D721Med (cell line): ENCODE data around the gene GRK7.

ENCODE experiments used
- DNase-seq: peaks from one replicate; pipeline ENCODE4 v3.0.0; 2011; ENCODE audit warnings: low spot score; ENCODE audit not compliant: insufficient read length
- FAIRE-seq: peaks from 2 replicates; lab custom pipeline; 2011; peaks lifted over from hg19 to GRCh38; lab: Jason Lieb, UNC
- CTCF ChIP-seq: IDR thresholded peaks from 2 replicates; pipeline ENCODE4 v1.5.1; 2012; ENCODE audit warnings: mild to moderate bottlenecking, control low read depth; ENCODE audit not compliant: insufficient read depth; ENCODE audit errors: missing control alignments

The GRK7 gene

GRCh38 chr3:141725036-141725435 lies 38.2 kb upstream of the GRK7 start:
- FAIRE-seq (no peak), DNase-seq (no peak)
- TF ChIP-seq CTCF: no peak

GRCh38 chr3:141726483-141726882 lies 36.7 kb upstream of the GRK7 start:
- DNase-seq (no peak), FAIRE-seq (no peak)
- TF ChIP-seq CTCF: no peak

GRCh38 chr3:141728355-141728892 lies 34.8 kb upstream of the GRK7 start:
- DNase-seq (no peak), FAIRE-seq (no peak)
- TF ChIP-seq CTCF: no peak

DNA sequence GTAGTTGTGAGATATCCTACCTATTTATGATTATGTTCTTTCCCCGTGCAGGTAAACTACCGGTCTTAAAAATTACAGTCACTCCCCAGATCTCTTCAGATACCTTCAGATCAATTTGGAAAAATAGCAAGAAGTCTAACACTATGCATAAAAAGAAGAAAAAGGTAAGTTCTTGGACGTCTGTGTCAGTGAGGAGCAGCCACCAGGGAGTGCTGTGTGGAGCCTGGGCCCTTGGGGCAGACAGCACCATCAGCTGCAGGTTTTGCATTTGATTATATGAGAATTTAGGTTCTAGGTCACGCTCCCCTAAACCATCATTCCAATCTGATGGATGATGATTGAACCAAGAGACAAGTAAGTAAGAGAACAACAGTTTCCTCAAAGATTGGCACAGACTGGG lies 34.0 kb upstream of the GRK7 start:
- FAIRE-seq (no peak), DNase-seq (no peak)
- TF ChIP-seq CTCF: no peak

DNA sequence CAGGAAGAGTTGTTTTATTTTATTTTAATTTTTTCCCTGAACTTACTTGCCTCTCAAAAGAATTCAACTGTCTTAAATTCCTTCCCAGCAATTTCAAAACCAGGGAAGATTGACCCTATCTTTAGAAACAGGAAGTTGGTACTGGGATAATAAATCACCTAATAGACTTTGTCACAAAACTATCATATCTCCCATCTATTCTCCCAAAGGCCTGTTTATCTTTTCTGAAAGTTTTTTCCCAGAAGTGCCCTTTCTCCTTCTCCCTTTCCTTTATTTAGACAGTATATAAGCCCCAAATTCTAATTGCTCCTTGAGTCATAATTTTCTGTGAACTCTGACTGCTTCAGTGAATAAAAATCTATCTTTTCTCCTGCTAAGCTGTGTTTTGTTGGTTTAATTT lies 28.0 kb upstream of the GRK7 start:
- FAIRE-seq (no peak), DNase-seq (no peak)
- TF ChIP-seq CTCF: no peak

DNA sequence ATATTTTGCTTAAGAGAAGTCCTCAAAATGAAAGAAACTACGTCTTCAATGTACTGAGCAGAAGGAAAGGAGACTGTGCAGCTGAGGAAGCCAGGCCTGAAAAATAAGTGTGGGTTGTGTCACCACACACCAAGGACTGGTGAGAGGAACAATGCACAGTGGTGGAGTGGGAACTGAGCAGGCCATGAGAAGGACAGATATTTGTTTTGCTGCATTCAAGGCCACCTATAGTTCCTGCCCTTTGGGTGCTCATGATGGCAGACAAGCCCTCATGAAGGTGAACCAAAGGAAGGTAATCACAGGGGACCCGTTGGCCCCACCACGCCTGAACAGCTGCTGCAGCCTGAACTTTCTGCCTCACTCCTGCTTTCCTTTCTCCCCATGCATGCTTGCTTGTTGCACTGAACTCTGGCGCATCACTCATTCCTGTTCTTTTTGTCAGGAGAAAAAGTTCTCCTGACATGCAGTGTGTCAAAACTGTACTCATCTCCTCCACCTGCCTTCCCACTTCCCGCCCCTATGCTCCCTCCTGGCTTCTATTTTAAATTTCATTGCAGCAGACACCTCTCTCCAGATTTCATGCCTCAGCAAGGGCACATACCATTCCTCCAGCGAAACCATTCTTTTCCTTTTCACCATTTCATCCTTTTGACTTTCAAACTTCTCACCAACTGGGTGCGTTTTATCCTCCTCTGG lies 27.3 kb upstream of the GRK7 start:
- no peak for TF ChIP-seq CTCF
- FAIRE-seq (no peak), DNase-seq (no peak)

DNA sequence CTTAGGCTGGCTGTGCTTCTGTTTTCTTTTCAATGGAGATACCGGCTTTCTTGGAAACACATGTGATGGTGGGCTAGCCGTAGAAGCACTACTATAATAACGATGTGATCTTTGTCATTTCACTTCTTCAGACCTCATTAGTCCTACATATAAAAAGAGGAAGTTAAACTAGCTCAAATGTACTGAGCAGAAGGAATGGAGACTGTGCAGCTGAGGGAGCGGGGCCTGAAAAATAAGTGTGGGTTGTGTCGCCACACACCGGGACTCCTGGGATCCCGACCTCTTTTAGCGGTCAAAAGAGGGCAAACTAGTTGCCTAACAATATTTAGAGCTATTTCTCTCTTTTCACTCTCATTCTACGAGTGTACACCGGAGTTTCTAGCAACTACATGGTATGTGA lies 26.1 kb upstream of the GRK7 start:
- FAIRE-seq: no peak
- no peak for DNase-seq
- TF ChIP-seq CTCF: no peak
